Effector CD8-positive, alpha-beta T cell (primary cell): Measurements from ENCODE around the gene HTR2A.
"Not testable (repeated sequence)": the region's sequence is repeated elsewhere in the genome, so short reads cannot be mapped to it uniquely, and the experiment has no call there.

Experiments
- DNase-seq: peaks from one replicate; lab custom pipeline; 2025; lab: John Stamatoyannopoulos, UW

Gene HTR2A

GRCh38 chr13:46812301-46812797 is 84.5 kb downstream of the HTR2A start:
- DNase-seq, result no peak

DNA sequence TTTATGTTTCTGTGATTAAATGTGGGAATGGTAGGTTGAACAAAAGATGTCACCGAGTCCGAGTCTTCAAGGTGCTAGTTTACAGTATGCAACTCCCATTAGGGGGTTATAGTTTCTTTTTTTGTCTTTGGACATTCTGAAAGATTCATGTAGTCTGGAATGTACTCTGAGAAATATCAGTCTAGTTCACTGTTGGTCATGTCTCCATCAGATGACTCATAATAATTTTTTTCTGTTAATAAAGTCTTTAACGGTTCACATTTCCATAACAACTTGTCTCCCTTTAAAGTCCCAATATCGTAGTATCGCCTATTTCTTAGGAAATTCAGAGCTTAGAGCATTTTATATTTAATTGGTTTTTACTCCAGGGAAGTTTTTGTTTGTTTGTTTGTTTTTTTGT is 86.4 kb downstream of the HTR2A start:
- DNase-seq, result no peak

DNA sequence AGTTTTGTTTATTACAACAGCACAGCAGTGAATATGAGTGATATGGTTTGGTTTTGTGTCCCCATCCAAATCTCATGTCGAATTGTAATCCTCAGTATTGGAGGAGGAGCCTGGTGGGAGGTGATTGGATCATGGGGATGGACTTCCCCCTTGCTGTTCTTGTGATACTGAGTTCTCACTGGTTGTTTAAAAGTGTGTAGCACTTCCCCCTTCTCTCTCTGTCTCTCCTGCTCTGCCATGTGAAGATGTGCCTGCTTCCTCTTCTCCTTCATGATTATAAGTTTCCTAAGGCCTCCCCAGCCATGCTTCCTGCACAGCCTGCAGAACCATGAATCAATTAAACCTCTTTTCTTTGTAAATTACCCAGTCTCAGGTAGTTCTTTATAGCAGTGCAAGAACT is 91.9 kb downstream of the HTR2A start:
- not testable (repeated sequence) for DNase-seq

GRCh38 chr13:46804391-46804815 is 92.5 kb downstream of the HTR2A start:
- DNase-seq, result no peak

DNA sequence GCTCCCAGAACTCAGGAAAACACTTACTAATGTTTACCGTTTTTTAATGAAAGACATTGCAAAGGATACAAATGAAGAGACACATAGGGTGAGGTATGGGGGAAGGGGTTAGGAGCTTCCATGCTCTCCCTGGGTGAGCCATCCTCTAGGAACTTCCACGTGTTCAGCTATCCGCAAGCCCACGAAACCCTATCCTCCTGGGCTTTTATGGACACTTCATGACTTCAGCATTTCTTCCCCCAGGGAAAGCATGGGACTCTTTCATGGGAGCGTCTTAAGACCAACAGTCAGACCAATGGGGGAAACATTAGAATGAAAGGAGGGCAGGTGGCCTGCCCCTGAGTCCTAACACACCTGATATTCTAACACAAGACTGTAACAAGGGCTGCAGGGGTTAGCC is 93.3 kb downstream of the HTR2A start:
- no peak for DNase-seq

GRCh38 chr13:46801858-46802257 is 95.0 kb downstream of the HTR2A start:
- DNase-seq, result no peak

GRCh38 chr13:46799139-46799538 is 97.7 kb downstream of the HTR2A start:
- DNase-seq, result no peak

DNA sequence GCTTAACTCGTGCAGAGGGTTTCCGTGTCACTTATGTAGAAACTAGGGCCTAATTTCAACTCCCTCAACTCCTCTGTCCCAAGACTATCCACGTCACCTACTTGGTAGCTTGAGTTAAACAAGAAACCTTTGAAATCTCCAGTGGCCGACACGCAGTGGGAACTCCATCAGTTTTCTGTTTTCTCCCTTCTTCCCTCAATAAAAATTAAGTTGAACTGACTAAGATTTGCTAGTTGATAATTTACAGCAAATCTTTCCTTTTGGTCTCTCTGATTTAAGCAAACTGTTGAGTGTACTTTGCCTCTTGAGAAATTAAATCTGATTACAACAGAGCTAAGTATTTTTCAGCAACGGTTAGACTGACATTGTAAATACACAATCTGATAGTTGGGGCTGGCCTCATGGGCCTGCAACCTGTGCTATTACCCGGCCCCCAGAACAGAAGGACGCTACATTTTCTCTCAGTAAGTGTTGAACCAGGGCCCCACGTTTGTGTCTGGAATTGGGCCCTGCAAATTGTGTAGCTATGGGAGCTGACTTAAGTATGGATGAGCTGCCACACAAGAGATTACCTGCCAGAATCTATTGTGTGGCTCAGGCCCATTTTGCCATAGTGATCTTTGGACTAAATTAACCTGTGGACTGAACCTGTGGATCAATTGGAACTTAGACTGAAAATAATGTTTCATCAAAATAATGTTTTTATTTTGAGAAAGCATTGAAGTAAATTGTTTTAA is 99.2 kb downstream of the HTR2A start:
- DNase-seq, result no peak

DNA sequence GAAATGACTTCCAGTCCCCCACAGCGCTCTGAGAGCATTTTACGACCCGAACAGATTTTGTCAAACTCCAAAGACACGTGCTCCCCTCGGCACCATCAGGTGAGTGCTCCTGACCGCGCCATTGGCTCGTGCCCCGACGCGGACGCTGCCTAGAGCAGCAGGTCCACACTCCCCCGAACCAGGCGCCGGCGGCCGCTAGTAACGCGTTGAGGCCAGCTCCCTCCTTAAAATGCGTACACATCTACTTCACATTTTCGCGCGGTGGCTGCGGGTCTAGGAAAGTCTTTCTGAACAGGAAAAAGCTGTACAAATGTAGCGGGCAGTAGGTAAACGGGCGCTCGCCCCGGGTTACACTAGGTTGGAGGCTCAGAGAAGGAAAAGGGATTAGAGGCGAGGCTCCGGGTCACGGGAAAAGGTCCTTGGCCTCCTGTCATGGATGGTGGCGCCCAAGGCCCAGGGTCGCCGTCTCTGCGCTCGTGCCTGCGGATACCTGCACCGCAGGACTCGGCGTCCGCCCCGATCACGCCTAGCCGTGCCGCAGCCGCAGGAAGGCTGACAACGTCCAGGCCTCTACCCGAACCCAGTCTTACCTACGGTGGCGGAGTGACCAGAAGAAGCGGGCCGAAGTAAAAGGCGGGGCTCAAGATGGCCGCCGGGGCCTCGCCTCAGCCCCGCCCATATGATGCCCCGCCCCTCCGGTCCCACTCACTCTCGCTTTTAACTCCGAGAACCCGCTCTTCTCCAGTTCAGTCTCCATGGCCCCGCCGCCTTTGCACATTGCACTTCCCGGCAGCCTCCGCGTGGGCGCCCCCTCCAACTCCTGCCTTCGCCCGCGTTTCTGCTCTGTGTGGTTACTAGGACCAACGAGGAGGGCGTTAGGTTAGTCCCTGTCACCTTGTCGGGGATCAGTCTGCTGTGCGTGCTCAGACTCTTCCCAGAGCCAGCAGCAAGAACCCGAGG is 100.1 kb downstream of the HTR2A start, which contains the start of gene ESD:
Gene ESD, minus strand, starts transcription at position 647 of the 960 bp plus-strand sequence. CDS start 5,748 bp downstream, outside the sequence.
- DNase-seq, result peak; percentile 84

- no peak for DNase-seq
Measured at GRCh38 chr13:46796129-46796514, 100.7 kb downstream of the HTR2A start.

- DNase-seq, result no peak
Measured at GRCh38 chr13:46795321-46795720, 101.5 kb downstream of the HTR2A start.

DNA sequence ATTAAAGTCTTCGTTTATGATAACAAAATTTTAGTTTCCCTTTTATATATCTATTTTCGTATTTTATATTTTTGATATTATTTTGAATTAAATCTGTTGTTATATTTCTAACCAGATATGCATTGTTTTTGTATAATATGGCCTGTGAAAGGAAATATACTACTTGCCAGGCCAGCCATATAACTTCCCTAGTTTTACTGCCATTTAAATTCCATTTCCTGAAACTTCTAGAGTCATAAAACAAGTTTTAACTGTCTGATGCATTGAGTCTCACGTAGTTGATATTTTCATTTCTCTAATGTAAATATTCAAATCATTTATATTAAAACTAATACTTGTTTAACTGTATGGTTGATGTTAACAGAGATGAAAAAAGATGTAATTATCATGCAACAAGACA is 113.3 kb downstream of the HTR2A start:
- no peak for DNase-seq

- DNase-seq, result no peak
Measured at GRCh38 chr13:46782691-46783090, 114.2 kb downstream of the HTR2A start.

- no peak for DNase-seq
Measured at GRCh38 chr13:46782066-46782465, 114.8 kb downstream of the HTR2A start.
